Ovary (tissue), 3 donors: Measurements from ENCODE around the gene IQGAP2.

Experiments
- EP300 ChIP-seq: sonication (generic); formaldehyde crosslinking; IDR thresholded peaks from one replicate; pipeline ENCODE4 v1.6.1; 2017; ENCODE audit warnings: antibody characterized with exemption
- POLR2A ChIP-seq: fragments of 450-650 bp; IDR thresholded peaks from one replicate; pipeline ENCODE4 v1.6.1; 2017; ENCODE audit warnings: antibody characterized with exemption, mild to moderate bottlenecking, moderate library complexity
- TF ChIP-seq, protein P1 (sequence below), 3 donors: fragments of 450-650 bp in 2 of 3; fragments of 200-600 bp in 1 of 3; IDR thresholded peaks; one replicate each; pipeline versions ENCODE4 v1.5.1 to v1.8.0; 2016 to 2022; ENCODE audit warnings: antibody characterized with exemption in 3 of 3, mild to moderate bottlenecking in 1 of 3
- donor health status: DM: no; HTN: no; CAD: no.

DNA sequence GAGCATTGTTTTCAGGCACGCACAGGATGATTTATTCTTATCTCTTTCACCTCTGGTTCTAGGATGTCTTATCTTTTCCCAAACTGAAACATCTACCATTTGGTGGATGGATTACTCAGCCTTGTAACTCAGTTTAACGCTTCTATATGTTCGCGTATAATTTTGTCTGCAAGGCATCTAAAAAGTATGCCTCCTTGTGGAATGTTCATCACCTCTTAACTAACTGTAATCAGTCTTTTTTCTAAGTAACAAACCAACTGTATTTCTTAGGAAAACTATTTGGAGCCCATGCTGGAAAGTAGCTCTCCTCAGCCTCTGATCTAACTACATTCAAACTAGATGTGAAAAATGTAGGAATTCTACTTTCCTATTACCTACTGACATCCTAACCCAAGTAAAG is 231.6 kb downstream of the IQGAP2 start:
- TF ChIP-seq POLR2A (no peak), EP300 (no peak)
- TF ChIP-seq, protein P1, sequence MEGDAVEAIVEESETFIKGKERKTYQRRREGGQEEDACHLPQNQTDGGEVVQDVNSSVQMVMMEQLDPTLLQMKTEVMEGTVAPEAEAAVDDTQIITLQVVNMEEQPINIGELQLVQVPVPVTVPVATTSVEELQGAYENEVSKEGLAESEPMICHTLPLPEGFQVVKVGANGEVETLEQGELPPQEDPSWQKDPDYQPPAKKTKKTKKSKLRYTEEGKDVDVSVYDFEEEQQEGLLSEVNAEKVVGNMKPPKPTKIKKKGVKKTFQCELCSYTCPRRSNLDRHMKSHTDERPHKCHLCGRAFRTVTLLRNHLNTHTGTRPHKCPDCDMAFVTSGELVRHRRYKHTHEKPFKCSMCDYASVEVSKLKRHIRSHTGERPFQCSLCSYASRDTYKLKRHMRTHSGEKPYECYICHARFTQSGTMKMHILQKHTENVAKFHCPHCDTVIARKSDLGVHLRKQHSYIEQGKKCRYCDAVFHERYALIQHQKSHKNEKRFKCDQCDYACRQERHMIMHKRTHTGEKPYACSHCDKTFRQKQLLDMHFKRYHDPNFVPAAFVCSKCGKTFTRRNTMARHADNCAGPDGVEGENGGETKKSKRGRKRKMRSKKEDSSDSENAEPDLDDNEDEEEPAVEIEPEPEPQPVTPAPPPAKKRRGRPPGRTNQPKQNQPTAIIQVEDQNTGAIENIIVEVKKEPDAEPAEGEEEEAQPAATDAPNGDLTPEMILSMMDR (IDR thresholded peaks at IDR 0.05) = no peak
